ENCODE results near the gene SRRM1. TPM values are rescaled to one million over a fixed set of nuclear protein-coding genes. Genes with fewer than 3 reads are reported as not detected.
A peak's percentile ranks its signal among the peaks of the same experiment; 100 is the strongest.

SRRM1 gene
- total RNA-seq, 3 donors from 2014 or later (not counting 1 experiment from before 2014, with no cell fraction given) = 291 to 314 (median 302) TPM

GRCh38 chr1:24644100-24644384 lies 940 bp downstream of the SRRM1 start:
- DNase-seq = peak in 1 of 2 donors; percentile 19
- 1% methylated on average over 9 of the region's 9 CpGs for WGBS (ENCODE audit: insufficient coverage)
- peaks cover 35% of the 10 kb centered on the region for H3K36me3 ChIP-seq (ENCODE audit: control insufficient read depth, insufficient read depth, low read length)

GRCh38 chr1:24648919-24649318 lies 5.8 kb downstream of the SRRM1 start:
- Histone ChIP-seq H3K4me1 (ENCODE audit: control insufficient read depth, insufficient read depth, low read length) (peaks cover 4% of the 10 kb centered on the region), H3K36me3 (ENCODE audit: control insufficient read depth, insufficient read depth, low read length) (peaks cover 83% of the 10 kb centered on the region), H3K9me3 (ENCODE audit: control insufficient read depth, insufficient read depth, low read length) (no peaks in the 10 kb centered on the region), H3K4me3 (ENCODE audit: low read length) (no peak overlapping the region), H3K27me3 (ENCODE audit: control insufficient read depth, insufficient read depth, low read length) (no peaks in the 10 kb centered on the region), H3K27ac (ENCODE audit: low read length) (no peak overlapping the region)
- Mint-ChIP-seq H3K27me3 (ENCODE audit: low read depth in 2 of 2) (no peaks in the 10 kb centered on the region), H3K27ac (no peak overlapping the region), H3K4me1 (peaks cover 36% of the 10 kb centered on the region in 2 donors), H3K36me3 (peaks cover 61% of the 10 kb centered on the region), H3K9me3 (no peaks in the 10 kb centered on the region), H3K4me3 (no peak overlapping the region)
- ATAC-seq (no peak), DNase-seq (no peak)
- TF ChIP-seq CTCF (IDR thresholded peaks at IDR 0.05) = no peak
- 90% methylated on average over 3 of the region's 5 CpGs for WGBS (ENCODE audit: insufficient coverage)
- intact Hi-C loops (cut with micrococcal nuclease) = no loop called here

More at GRCh38 chr1:24644100-24644384, 940 bp downstream of the SRRM1 start:
- peaks cover 19% of the 10 kb centered on the region for H3K36me3 Mint-ChIP-seq
- Histone ChIP-seq H3K27ac (ENCODE audit: low read length) (peak overlapping the region; percentile 96), H3K27me3 (ENCODE audit: control insufficient read depth, insufficient read depth, low read length) (no peaks in the 10 kb centered on the region), H3K4me1 (ENCODE audit: control insufficient read depth, insufficient read depth, low read length) (peaks cover 19% of the 10 kb centered on the region), H3K9me3 (ENCODE audit: control insufficient read depth, insufficient read depth, low read length) (no peaks in the 10 kb centered on the region), H3K4me3 (ENCODE audit: low read length) (peak overlapping the region; percentile 98)
- H3K9me3 Mint-ChIP-seq = no peaks in the 10 kb centered on the region
- intact Hi-C loops (cut with micrococcal nuclease) = loop anchor here (5.0 kb wide), 1 partner anchor 227 kb away; the partner anchor contains the start of gene NIPAL3
- H3K27me3 Mint-ChIP-seq (ENCODE audit: low read depth in 2 of 2) = no peaks in the 10 kb centered on the region
- no peak for ATAC-seq
- no peak for TF ChIP-seq CTCF (IDR thresholded peaks at IDR 0.05)
- peaks cover 49 to 51% of the 10 kb centered on the region in 2 donors for H3K4me1 Mint-ChIP-seq
- peak overlapping the region; percentile 96 to 98 for H3K27ac Mint-ChIP-seq
- peak overlapping the region; percentile 97 for H3K4me3 Mint-ChIP-seq

- peaks cover 75% of the 10 kb centered on the region for H3K36me3 Mint-ChIP-seq
- no peaks in the 10 kb centered on the region for H3K4me1 ChIP-seq (ENCODE audit: control insufficient read depth, insufficient read depth, low read length)
- no peaks in the 10 kb centered on the region for H3K9me3 ChIP-seq (ENCODE audit: control insufficient read depth, insufficient read depth, low read length)
- no peak for ATAC-seq
- intact Hi-C loops (cut with micrococcal nuclease) = no loop called here
- TF ChIP-seq CTCF (IDR thresholded peaks at IDR 0.05) = no peak
- 98% methylated on average over 13 of the region's 13 CpGs for WGBS (ENCODE audit: insufficient coverage)
- H3K9me3 Mint-ChIP-seq = no peaks in the 10 kb centered on the region
- H3K27me3 Mint-ChIP-seq (ENCODE audit: low read depth in 2 of 2) = no peaks in the 10 kb centered on the region
- H3K36me3 ChIP-seq (ENCODE audit: control insufficient read depth, insufficient read depth, low read length) = peaks cover 99% of the 10 kb centered on the region
- H3K27ac Mint-ChIP-seq = no peak overlapping the region
- no peak overlapping the region for H3K4me3 ChIP-seq (ENCODE audit: low read length)
- H3K4me1 Mint-ChIP-seq = peaks cover 21 to 22% of the 10 kb centered on the region in 2 donors
- no peak overlapping the region for H3K4me3 Mint-ChIP-seq
- DNase-seq = no peak
- H3K27ac ChIP-seq (ENCODE audit: low read length) = no peak overlapping the region
- H3K27me3 ChIP-seq (ENCODE audit: control insufficient read depth, insufficient read depth, low read length) = no peaks in the 10 kb centered on the region
Measured at GRCh38 chr1:24652382-24652781, 9.3 kb downstream of the SRRM1 start.

- no peak for TF ChIP-seq CTCF (IDR thresholded peaks at IDR 0.05)
- no peak overlapping the region for H3K4me3 ChIP-seq (ENCODE audit: low read length)
- no peaks in the 10 kb centered on the region for H3K9me3 Mint-ChIP-seq
- H3K36me3 Mint-ChIP-seq = peaks cover 71% of the 10 kb centered on the region
- no peaks in the 10 kb centered on the region for H3K27me3 Mint-ChIP-seq (ENCODE audit: low read depth in 2 of 2)
- ATAC-seq (no peak), DNase-seq (no peak)
- H3K4me3 Mint-ChIP-seq = no peak overlapping the region
- no peaks in the 10 kb centered on the region for H3K4me1 ChIP-seq (ENCODE audit: control insufficient read depth, insufficient read depth, low read length)
- H3K4me1 Mint-ChIP-seq = peaks cover 20 to 28% of the 10 kb centered on the region in 2 donors
- H3K27ac Mint-ChIP-seq = peak overlapping the region in 1 of 2 donors; percentile 46
- no peak overlapping the region for H3K27ac ChIP-seq (ENCODE audit: low read length)
- peaks cover 96% of the 10 kb centered on the region for H3K36me3 ChIP-seq (ENCODE audit: control insufficient read depth, insufficient read depth, low read length)
- intact Hi-C loops (cut with micrococcal nuclease) = no loop called here
- H3K27me3 ChIP-seq (ENCODE audit: control insufficient read depth, insufficient read depth, low read length) = no peaks in the 10 kb centered on the region
- 100% methylated on average over 3 of the region's 3 CpGs for WGBS (ENCODE audit: insufficient coverage)
- H3K9me3 ChIP-seq (ENCODE audit: control insufficient read depth, insufficient read depth, low read length) = no peaks in the 10 kb centered on the region
Measured at GRCh38 chr1:24654010-24654409, 10.9 kb downstream of the SRRM1 start.
